ENCODE results near the gene JAKMIP2.

Gene JAKMIP2

GRCh38 chr5:147754372-147755122, 28.0 kb downstream of the JAKMIP2 start:
- no peak overlapping the region for H3K9ac ChIP-seq (ENCODE audit: low read length)
- H3K4me3 ChIP-seq (ENCODE audit: low read length): no peak overlapping the region
- no peaks in the 10 kb centered on the region for H3K36me3 ChIP-seq (ENCODE audit: control insufficient read depth, low read depth, low read length)
- H3K27me3 ChIP-seq (ENCODE audit: control insufficient read depth, insufficient read depth, low read length): peaks cover 5% of the 10 kb centered on the region
- no peak overlapping the region for H3K27ac ChIP-seq (ENCODE audit: low read length)
- no peaks in the 10 kb centered on the region for H3K9me3 ChIP-seq (ENCODE audit: control insufficient read depth, low read depth, low read length)
- H3K4me1 ChIP-seq (ENCODE audit: control insufficient read depth, low read depth, low read length): peaks cover 29% of the 10 kb centered on the region

- H3K4me1 ChIP-seq (ENCODE audit: control insufficient read depth, low read depth, low read length): peaks cover 37% of the 10 kb centered on the region
- H3K36me3 ChIP-seq (ENCODE audit: control insufficient read depth, low read depth, low read length): no peaks in the 10 kb centered on the region
- no peak overlapping the region for H3K4me3 ChIP-seq (ENCODE audit: low read length)
- peaks cover 5% of the 10 kb centered on the region for H3K27me3 ChIP-seq (ENCODE audit: control insufficient read depth, insufficient read depth, low read length)
- no peak overlapping the region for H3K9ac ChIP-seq (ENCODE audit: low read length)
- H3K9me3 ChIP-seq (ENCODE audit: control insufficient read depth, low read depth, low read length): no peaks in the 10 kb centered on the region
- H3K27ac ChIP-seq (ENCODE audit: low read length): no peak overlapping the region
These were observed 28.8 kb downstream of the JAKMIP2 start for GRCh38 chr5:147753765-147754164.

GRCh38 chr5:147752666-147753290, 29.8 kb downstream of the JAKMIP2 start:
- Histone ChIP-seq H3K27me3 (ENCODE audit: control insufficient read depth, insufficient read depth, low read length) (peaks cover 5% of the 10 kb centered on the region), H3K9ac (ENCODE audit: low read length) (no peak overlapping the region), H3K36me3 (ENCODE audit: control insufficient read depth, low read depth, low read length) (no peaks in the 10 kb centered on the region), H3K4me1 (ENCODE audit: control insufficient read depth, low read depth, low read length) (peaks cover 47% of the 10 kb centered on the region), H3K9me3 (ENCODE audit: control insufficient read depth, low read depth, low read length) (no peaks in the 10 kb centered on the region), H3K4me3 (ENCODE audit: low read length) (no peak overlapping the region), H3K27ac (ENCODE audit: low read length) (no peak overlapping the region)

GRCh38 chr5:147752033-147752432, 30.5 kb downstream of the JAKMIP2 start:
- Histone ChIP-seq H3K4me1 (ENCODE audit: control insufficient read depth, low read depth, low read length) (peaks cover 54% of the 10 kb centered on the region), H3K4me3 (ENCODE audit: low read length) (no peak overlapping the region), H3K9me3 (ENCODE audit: control insufficient read depth, low read depth, low read length) (no peaks in the 10 kb centered on the region), H3K36me3 (ENCODE audit: control insufficient read depth, low read depth, low read length) (no peaks in the 10 kb centered on the region), H3K27ac (ENCODE audit: low read length) (no peak overlapping the region), H3K9ac (ENCODE audit: low read length) (no peak overlapping the region), H3K27me3 (ENCODE audit: control insufficient read depth, insufficient read depth, low read length) (peaks cover 5% of the 10 kb centered on the region)

- no peaks in the 10 kb centered on the region for H3K9me3 ChIP-seq (ENCODE audit: control insufficient read depth, low read depth, low read length)
- H3K4me3 ChIP-seq (ENCODE audit: low read length): no peak overlapping the region
- H3K9ac ChIP-seq (ENCODE audit: low read length): no peak overlapping the region
- no peaks in the 10 kb centered on the region for H3K36me3 ChIP-seq (ENCODE audit: control insufficient read depth, low read depth, low read length)
- no peak overlapping the region for H3K27ac ChIP-seq (ENCODE audit: low read length)
- peaks cover 5% of the 10 kb centered on the region for H3K27me3 ChIP-seq (ENCODE audit: control insufficient read depth, insufficient read depth, low read length)
- H3K4me1 ChIP-seq (ENCODE audit: control insufficient read depth, low read depth, low read length): peaks cover 55% of the 10 kb centered on the region
These were observed 31.2 kb downstream of the JAKMIP2 start for GRCh38 chr5:147751156-147751830.

- no peak overlapping the region for H3K27ac ChIP-seq (ENCODE audit: low read length)
These were observed 32.5 kb downstream of the JAKMIP2 start for GRCh38 chr5:147750065-147750464.

GRCh38 chr5:147748590-147748989, 33.9 kb downstream of the JAKMIP2 start:
- Histone ChIP-seq H3K4me1 (ENCODE audit: control insufficient read depth, low read depth, low read length) (peaks cover 55% of the 10 kb centered on the region), H3K27ac (ENCODE audit: low read length) (no peak overlapping the region), H3K9me3 (ENCODE audit: control insufficient read depth, low read depth, low read length) (no peaks in the 10 kb centered on the region), H3K9ac (ENCODE audit: low read length) (peak overlapping the region; percentile 4), H3K36me3 (ENCODE audit: control insufficient read depth, low read depth, low read length) (no peaks in the 10 kb centered on the region), H3K4me3 (ENCODE audit: low read length) (peak overlapping the region; percentile 10), H3K27me3 (ENCODE audit: control insufficient read depth, insufficient read depth, low read length) (peaks cover 5% of the 10 kb centered on the region)

More at GRCh38 chr5:147750065-147750464, 32.5 kb downstream of the JAKMIP2 start:
- H3K27me3 ChIP-seq (ENCODE audit: control insufficient read depth, insufficient read depth, low read length): peaks cover 5% of the 10 kb centered on the region
- peaks cover 55% of the 10 kb centered on the region for H3K4me1 ChIP-seq (ENCODE audit: control insufficient read depth, low read depth, low read length)
- H3K4me3 ChIP-seq (ENCODE audit: low read length): peak overlapping the region; percentile 13
- H3K9me3 ChIP-seq (ENCODE audit: control insufficient read depth, low read depth, low read length): no peaks in the 10 kb centered on the region
- no peak overlapping the region for H3K9ac ChIP-seq (ENCODE audit: low read length)
- no peaks in the 10 kb centered on the region for H3K36me3 ChIP-seq (ENCODE audit: control insufficient read depth, low read depth, low read length)

GRCh38 chr5:147746986-147747385, 35.5 kb downstream of the JAKMIP2 start:
- no peak overlapping the region for H3K4me3 ChIP-seq (ENCODE audit: low read length)
- no peaks in the 10 kb centered on the region for H3K36me3 ChIP-seq (ENCODE audit: control insufficient read depth, low read depth, low read length)
- H3K9me3 ChIP-seq (ENCODE audit: control insufficient read depth, low read depth, low read length): no peaks in the 10 kb centered on the region
- no peak overlapping the region for H3K9ac ChIP-seq (ENCODE audit: low read length)
- peaks cover 49% of the 10 kb centered on the region for H3K4me1 ChIP-seq (ENCODE audit: control insufficient read depth, low read depth, low read length)
- peaks cover 5% of the 10 kb centered on the region for H3K27me3 ChIP-seq (ENCODE audit: control insufficient read depth, insufficient read depth, low read length)
- no peak overlapping the region for H3K27ac ChIP-seq (ENCODE audit: low read length)

- Histone ChIP-seq H3K36me3 (ENCODE audit: control insufficient read depth, low read depth, low read length) (no peaks in the 10 kb centered on the region), H3K4me1 (ENCODE audit: control insufficient read depth, low read depth, low read length) (peaks cover 19% of the 10 kb centered on the region), H3K4me3 (ENCODE audit: low read length) (no peak overlapping the region), H3K27me3 (ENCODE audit: control insufficient read depth, insufficient read depth, low read length) (no peaks in the 10 kb centered on the region), H3K9ac (ENCODE audit: low read length) (no peak overlapping the region), H3K9me3 (ENCODE audit: control insufficient read depth, low read depth, low read length) (no peaks in the 10 kb centered on the region), H3K27ac (ENCODE audit: low read length) (no peak overlapping the region)
These were observed 38.7 kb downstream of the JAKMIP2 start for GRCh38 chr5:147743678-147744374.

GRCh38 chr5:147743012-147743411, 39.5 kb downstream of the JAKMIP2 start:
- Histone ChIP-seq H3K9ac (ENCODE audit: low read length) (no peak overlapping the region), H3K27ac (ENCODE audit: low read length) (no peak overlapping the region), H3K4me3 (ENCODE audit: low read length) (no peak overlapping the region), H3K9me3 (ENCODE audit: control insufficient read depth, low read depth, low read length) (no peaks in the 10 kb centered on the region), H3K36me3 (ENCODE audit: control insufficient read depth, low read depth, low read length) (no peaks in the 10 kb centered on the region), H3K27me3 (ENCODE audit: control insufficient read depth, insufficient read depth, low read length) (no peaks in the 10 kb centered on the region), H3K4me1 (ENCODE audit: control insufficient read depth, low read depth, low read length) (peaks cover 10% of the 10 kb centered on the region)

GRCh38 chr5:147742151-147742550, 40.4 kb downstream of the JAKMIP2 start:
- Histone ChIP-seq H3K27ac (ENCODE audit: low read length) (no peak overlapping the region), H3K36me3 (ENCODE audit: control insufficient read depth, low read depth, low read length) (no peaks in the 10 kb centered on the region), H3K9me3 (ENCODE audit: control insufficient read depth, low read depth, low read length) (no peaks in the 10 kb centered on the region)

More at GRCh38 chr5:147742151-147742550, 40.4 kb downstream of the JAKMIP2 start:
- no peak overlapping the region for H3K4me3 ChIP-seq (ENCODE audit: low read length)
- H3K4me1 ChIP-seq (ENCODE audit: control insufficient read depth, low read depth, low read length): peaks cover 2% of the 10 kb centered on the region
- no peak overlapping the region for H3K9ac ChIP-seq (ENCODE audit: low read length)
- no peaks in the 10 kb centered on the region for H3K27me3 ChIP-seq (ENCODE audit: control insufficient read depth, insufficient read depth, low read length)

Measured in iPS-18a (cell line).